H1 (cell line): ENCODE measurements around the gene KLHDC4.

ENCODE experiments used
- ATF2 ChIP-seq: IDR thresholded peaks from 2 replicates; pipeline ENCODE4 v1.6.1; 2012; ENCODE audit warnings: low read length, inconsistent platforms
- ATF3 ChIP-seq: IDR thresholded peaks from 2 replicates; pipeline ENCODE4 v1.6.1; 2011; ENCODE audit warnings: low read depth, mild to moderate bottlenecking, low read length; ENCODE audit not compliant: insufficient read depth
- BACH1 ChIP-seq: IDR thresholded peaks from 2 replicates; pipeline ENCODE4 v1.6.1; 2012; ENCODE audit warnings: low read length, improper control_type of control experiment
- CTCF ChIP-seq, 3 experiments: IDR thresholded peaks; 1 replicate in 2 of 3; 2 replicates in 1 of 3; pipeline versions ENCODE4 v1.5.1 to v1.6.1; 2011; ENCODE audit warnings: low read length in 3 of 3, mild to moderate bottlenecking in 3 of 3, inconsistent platforms in 2 of 3, low read depth in 1 of 3, moderate library complexity in 1 of 3; ENCODE audit not compliant: insufficient read depth in 1 of 3; ENCODE audit errors: control extremely low read depth in 1 of 3
- EP300 ChIP-seq, 2 experiments: IDR thresholded peaks; 1 replicate in 1 of 2; 2 replicates in 1 of 2; pipeline ENCODE4 v1.6.1; 2011 to 2012; ENCODE audit warnings: low read depth in 2 of 2, low read length in 2 of 2, mild to moderate bottlenecking in 2 of 2, borderline replicate concordance in 1 of 2, inconsistent platforms in 1 of 2, moderate library complexity in 1 of 2
- FOSL1 ChIP-seq: IDR thresholded peaks from 2 replicates; pipeline ENCODE4 v1.6.1; 2011; ENCODE audit warnings: mild to moderate bottlenecking, low read depth, low read length, moderate library complexity; ENCODE audit not compliant: insufficient read depth
- GABPA ChIP-seq: IDR thresholded peaks from 2 replicates; pipeline ENCODE4 v1.6.1; 2011; ENCODE audit warnings: mild to moderate bottlenecking, low read length, moderate library complexity, borderline replicate concordance; ENCODE audit not compliant: insufficient read depth
- HDAC2 ChIP-seq, 2 experiments: fragments of 300-600 bp in 1 of 2; sonication (generic) in 1 of 2; IDR thresholded peaks; 2 replicates each; pipeline ENCODE4 v1.6.1; 2011 to 2012; ENCODE audit warnings: low read depth in 2 of 2, low read length in 2 of 2, mild to moderate bottlenecking in 2 of 2, moderate library complexity in 2 of 2, borderline replicate concordance in 1 of 2, inconsistent platforms in 1 of 2
- KDM5A ChIP-seq: fragments of 200-600 bp; IDR thresholded peaks from 2 replicates; pipeline ENCODE4 v1.7.1; 2012; ENCODE audit warnings: mild to moderate bottlenecking, low read length, inconsistent platforms, mixed read lengths
- MAX ChIP-seq: IDR thresholded peaks from 2 replicates; pipeline ENCODE4 v1.6.1; 2012; ENCODE audit warnings: inconsistent platforms
- POLR2A ChIP-seq, 2 experiments: IDR thresholded peaks; 1 replicate in 1 of 2; 2 replicates in 1 of 2; pipeline ENCODE4 v1.6.1; 2011; ENCODE audit warnings: low read depth in 2 of 2, low read length in 2 of 2, mild to moderate bottlenecking in 2 of 2; ENCODE audit errors: control extremely low read depth in 1 of 2
- POLR2AphosphoS5 ChIP-seq: IDR thresholded peaks from 2 replicates; pipeline ENCODE4 v1.6.1; 2011; ENCODE audit warnings: low read depth, low read length
- RXRA ChIP-seq: IDR thresholded peaks from 2 replicates; pipeline ENCODE4 v1.6.1; 2011; ENCODE audit warnings: low read depth, mild to moderate bottlenecking, low read length, moderate library complexity; ENCODE audit not compliant: insufficient read depth
- TEAD4 ChIP-seq: IDR thresholded peaks from 2 replicates; pipeline ENCODE4 v1.6.1; 2012; ENCODE audit warnings: low read depth, low read length, inconsistent platforms, mixed read lengths

GRCh38 chr16:87687998-87688529, 77.7 kb downstream of the KLHDC4 start:
- TF ChIP-seq RXRA (no peak), FOSL1 (no peak), MAX (no peak), GABPA (no peak), ATF3 (no peak), EP300 (IDR thresholded peaks at IDR 0.05; ENCODE audit: borderline replicate concordance in 1 of 2, low read depth in 2 of 2, low read length in 2 of 2) (no peak), CTCF (IDR thresholded peaks at IDR 0.05; ENCODE audit: control extremely low read depth in 1 of 3, insufficient read depth in 1 of 3, low read depth in 1 of 3, low read length in 3 of 3) (no peak), ATF2 (no peak), TEAD4 (no peak), POLR2A (IDR thresholded peaks at IDR 0.05; ENCODE audit: control extremely low read depth in 1 of 2, low read depth in 2 of 2, low read length in 2 of 2) (no peak), POLR2AphosphoS5 (no peak), HDAC2 (IDR thresholded peaks at IDR 0.05; ENCODE audit: borderline replicate concordance in 1 of 2, low read depth in 2 of 2, low read length in 2 of 2) (no peak), BACH1 (no peak), KDM5A (no peak)
